Hepatocyte (in vitro differentiated cells): Measurements from ENCODE around the gene CNNM4.

Experiments used
- CTCF ChIP-seq: fragments of 200-600 bp; sonication (generic); IDR thresholded peaks from 2 replicates; pipeline ENCODE4 v1.5.1; 2016; ENCODE audit warnings: antibody characterized with exemption, mild to moderate bottlenecking; ENCODE audit not compliant: poor library complexity
- EZH2phosphoT487 ChIP-seq: fragments of 200-600 bp; sonication (generic); IDR thresholded peaks from one replicate; pipeline ENCODE4 v1.6.1; 2018; ENCODE audit warnings: antibody characterized with exemption, mild to moderate bottlenecking, low read depth, moderate library complexity; ENCODE audit not compliant: unreplicated experiment, severe bottlenecking

DNA sequence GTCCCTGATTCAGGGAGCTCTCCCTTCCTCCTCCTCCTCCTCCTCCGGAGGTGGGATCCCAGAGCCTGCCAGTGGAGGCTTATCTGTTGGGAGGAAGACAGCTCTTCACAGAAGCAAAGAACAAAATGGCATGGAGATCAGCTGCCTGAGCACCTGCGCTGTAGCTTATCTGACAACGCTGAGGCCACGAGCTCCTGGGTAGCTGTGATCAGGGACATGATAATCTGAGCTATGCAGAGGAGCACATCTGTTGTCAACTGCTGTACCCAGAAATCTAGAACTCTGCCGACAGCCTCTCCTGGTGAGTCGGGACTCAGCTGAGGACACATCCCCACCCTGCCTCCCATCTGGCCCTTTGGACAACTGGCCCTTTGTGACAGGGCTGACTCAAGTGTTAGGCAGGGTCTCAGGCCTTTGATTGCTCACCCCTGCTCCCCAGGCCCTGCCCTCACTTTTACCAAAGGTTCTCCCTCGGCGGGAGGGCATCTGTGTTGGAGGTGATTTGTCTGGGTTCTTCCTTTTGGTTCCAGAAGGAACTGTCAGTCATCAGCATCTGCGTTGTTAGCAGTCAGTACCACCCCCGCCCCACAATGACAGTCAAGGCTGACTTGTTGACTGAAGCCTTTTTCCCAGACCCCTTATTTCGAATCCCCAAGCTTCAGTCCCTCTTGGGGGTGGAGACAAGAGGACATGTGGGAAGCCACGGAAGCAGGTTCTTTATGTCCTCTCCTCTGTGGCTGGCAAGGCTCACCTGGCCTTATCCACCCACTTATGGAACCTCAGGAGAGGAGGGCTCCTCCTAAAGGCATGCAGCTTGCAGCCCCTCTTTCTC is 49.5 kb downstream of the CNNM4 start:
- TF ChIP-seq CTCF (no peak), EZH2phosphoT487 (no peak)
